NCI-H2081 (cell line): ENCODE data around the gene YWHAB.

Source experiments
- DNase-seq, 2 experiments: peaks; one replicate each; lab custom pipeline; 2025; lab: John Stamatoyannopoulos, UW

The YWHAB gene

DNA sequence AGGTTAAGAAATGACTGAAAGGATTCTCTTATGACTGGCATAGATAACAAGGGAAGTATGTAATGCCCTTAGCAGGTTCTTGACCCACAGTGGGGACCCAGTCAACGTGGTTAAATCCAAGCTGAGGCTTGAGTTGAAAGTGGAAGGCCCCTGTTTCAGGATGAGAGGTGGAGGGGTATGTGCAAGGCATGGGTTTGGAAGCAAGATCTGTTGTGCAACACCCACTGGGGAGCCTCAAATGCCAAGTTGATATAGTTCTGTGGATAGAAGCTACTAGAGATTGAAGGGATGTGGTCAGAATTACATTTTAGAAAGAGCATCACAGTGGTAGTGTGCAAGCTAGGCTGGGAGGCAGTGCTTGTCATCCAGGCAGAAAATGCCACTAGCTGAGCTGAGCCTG, 29.4 kb downstream of the YWHAB start:
- DNase-seq: no peak

DNA sequence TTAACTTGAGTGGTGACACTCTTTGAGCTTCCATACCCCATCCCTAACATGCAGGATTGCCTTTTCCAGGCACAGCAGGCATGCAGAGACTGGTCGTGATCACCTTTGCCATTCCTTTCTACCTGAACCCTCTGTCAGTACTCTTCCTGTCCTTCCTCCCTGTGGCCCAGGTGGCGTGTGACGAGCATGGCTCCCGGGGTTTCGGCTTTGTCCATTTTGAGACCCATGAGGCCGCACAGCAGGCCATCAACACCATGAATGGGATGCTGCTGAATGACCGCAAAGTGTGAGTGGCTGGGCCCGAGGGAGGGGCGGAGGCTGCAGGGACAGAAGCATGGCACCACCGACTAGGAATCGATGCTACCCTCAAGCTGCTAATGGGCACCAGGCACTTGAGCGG, 31.1 kb downstream of the YWHAB start:
- DNase-seq: no peak

DNA sequence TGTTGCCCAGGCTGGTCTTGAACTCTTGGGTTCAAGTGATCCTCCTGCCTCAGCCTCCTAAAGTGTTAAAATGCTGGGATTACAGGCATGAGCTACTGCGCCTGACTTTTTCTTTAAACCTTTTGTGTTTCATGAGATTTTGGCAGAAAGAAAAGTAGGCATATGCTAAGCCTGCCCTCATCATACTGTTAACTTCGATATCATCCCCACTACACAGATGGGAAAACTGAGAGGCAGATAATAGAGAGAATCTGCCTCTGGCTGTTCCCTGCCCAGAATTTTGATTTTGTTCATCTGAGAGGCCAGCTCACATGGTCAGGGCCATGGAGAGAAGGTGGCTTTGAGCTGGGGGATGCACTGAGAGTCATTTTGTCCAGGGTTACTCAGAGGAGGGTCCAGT, 31.9 kb downstream of the YWHAB start:
- DNase-seq: no peak

DNA sequence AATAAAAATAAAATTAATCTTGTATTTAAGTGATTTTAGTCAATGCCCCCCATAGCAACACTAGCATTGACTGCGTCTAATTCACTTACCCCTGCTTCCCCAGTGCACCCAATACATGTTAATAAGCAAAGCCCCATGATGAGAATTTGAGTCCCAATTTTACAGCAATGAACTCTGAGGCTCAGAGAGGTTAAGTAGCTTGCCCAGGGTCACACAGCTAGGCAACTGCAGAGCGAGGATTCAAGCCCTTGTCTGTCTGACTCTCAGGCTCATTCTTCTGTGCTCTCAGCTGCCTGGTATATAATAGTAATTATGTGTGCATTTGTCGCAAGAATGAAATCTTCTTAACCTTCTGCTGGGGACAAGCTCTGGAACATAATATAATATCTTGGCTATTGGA, 32.8 kb downstream of the YWHAB start:
- DNase-seq: no peak

DNA sequence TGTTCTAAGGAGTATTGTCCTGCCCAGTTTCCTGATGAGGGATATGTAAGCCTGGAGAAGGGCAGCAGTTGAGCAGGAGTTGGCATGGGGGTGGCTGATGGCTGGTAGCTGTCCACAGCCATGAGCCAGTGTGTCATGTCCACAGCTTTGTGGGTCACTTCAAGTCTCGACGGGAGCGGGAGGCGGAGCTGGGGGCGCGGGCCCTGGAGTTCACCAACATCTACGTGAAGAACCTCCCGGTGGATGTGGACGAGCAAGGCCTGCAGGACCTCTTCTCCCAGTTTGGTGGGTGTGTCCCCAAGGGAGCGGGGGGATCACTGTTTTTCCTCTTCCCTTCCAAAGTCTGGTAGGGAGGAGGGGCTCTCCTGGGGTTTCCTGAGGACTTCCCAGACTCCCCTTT, 33.3 kb downstream of the YWHAB start:
- DNase-seq: no peak

DNA sequence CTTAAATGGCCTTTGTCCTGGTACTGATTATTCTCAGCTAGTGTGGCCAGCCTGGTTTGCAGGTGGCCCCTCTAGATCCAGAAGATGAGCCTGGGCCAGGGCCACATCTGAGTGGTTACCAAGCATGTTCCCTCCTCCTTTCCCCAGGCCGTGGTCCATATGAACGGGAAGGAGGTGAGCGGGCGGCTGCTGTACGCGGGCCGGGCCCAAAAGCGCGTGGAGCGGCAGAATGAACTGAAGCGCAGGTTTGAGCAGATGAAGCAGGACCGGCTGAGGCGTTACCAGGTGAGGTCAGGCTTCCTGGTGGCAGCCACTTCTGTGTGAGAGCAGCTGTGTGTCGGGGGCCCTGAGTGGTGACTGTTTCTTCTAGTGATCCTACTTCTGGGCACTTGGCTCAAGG, 35.9 kb downstream of the YWHAB start:
- DNase-seq: no peak

DNA sequence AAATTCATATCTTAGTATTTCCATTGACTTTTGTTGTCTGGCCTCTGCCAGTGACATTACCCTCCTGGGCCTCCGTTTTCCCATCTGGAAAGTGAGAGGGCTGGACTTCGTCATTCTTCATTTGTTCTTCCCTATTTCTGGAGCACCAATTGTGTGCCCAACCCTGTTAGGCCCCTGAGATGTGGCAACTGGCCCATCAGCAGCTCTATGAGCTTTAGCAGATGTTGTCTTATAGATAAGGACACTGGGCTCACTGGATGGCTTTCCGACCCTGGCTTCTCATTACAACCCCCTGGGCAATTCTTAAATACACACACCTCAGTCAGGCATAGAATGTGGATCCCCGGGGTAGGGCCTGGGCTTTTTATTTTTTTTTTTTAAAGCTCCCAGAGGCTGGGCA, 39.0 kb downstream of the YWHAB start:
- no peak for DNase-seq

DNA sequence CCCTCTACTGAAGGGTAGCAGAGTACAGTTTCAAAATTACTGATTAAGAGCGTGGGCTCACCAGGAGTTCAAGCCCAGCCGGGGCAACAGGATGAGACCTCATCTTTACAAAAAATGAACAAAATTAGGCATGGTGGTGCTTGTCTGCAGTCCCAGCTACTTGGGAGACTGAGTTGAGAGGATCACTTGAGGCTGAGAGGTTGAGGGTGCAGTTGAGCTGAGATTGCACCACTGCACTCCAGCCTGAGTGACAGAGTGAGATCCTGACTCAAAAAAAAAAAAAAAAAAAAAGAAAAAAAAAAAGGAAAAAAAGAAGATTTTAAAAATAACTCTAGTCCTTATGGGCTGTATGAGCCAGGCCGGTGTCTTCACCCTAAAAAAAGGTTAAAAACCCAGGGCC, 43.1 kb downstream of the YWHAB start:
- DNase-seq: no peak

DNA sequence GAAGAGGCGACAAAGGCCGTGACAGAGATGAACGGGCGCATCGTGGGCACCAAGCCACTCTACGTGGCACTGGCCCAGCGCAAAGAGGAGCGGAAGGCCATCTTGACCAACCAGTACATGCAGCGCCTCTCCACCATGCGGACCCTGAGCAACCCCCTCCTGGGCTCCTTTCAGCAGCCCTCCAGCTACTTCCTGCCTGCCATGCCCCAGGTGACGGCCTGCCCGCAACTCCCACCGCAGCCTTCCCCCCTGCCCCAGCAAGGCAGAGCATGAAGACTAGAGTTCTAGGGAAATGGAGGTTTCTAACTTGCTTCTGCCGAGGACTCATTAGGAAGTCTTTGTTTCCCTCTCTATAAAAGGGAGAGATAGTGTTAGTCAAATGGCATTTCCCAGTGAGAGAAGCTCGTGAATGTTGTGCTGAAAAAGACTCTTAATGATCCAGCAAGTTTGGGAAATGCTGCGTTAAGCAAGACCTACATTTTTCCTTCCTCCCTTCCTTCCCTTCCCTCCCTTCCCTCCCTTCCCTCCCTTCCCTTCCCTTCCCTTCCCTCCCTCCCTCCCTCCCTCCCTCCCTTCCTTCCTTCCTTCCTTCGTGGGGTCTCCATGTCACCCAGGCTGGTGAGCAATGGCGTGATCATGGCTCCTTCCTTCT, 45.1 kb downstream of the YWHAB start:
- no peak for DNase-seq

DNA sequence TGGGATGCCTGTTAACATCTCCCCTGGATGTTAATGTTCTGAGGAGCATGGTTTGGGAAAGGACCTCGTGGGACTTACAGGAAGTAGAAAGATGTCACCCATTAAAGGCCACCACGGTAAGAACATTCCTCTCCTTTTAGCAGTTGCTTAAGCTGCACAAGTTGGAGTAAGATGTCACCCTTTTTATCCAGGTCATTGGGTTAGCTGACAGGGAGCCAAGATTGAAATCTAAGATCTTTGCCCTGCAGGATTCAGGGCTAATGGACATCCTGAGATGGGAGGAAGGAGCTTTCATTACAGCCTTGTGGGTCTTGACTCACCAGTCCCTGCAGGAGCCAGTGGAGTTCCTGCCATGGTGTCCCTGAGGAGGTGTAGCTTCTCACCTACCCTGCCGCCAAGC, 46.4 kb downstream of the YWHAB start:
- DNase-seq: no peak

DNA sequence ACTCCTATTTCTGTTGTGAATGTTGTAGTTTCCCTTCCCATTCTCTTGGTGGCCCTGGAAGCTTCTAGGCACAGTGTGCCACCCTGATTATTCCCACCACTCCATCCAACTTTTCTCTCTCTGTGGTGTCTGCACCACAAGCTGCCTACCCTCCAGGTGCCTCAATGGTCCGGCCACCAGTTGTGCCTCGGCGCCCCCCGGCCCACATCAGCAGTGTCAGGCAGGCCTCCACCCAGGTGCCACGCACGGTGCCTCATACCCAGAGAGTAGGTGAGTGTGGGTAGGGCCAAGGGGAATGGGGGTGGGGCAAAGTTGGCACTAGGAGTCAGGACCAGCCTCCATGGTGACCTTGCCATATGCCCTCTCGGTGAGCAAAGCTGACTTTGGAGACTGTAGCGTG, 47.4 kb downstream of the YWHAB start:
- no peak for DNase-seq

DNA sequence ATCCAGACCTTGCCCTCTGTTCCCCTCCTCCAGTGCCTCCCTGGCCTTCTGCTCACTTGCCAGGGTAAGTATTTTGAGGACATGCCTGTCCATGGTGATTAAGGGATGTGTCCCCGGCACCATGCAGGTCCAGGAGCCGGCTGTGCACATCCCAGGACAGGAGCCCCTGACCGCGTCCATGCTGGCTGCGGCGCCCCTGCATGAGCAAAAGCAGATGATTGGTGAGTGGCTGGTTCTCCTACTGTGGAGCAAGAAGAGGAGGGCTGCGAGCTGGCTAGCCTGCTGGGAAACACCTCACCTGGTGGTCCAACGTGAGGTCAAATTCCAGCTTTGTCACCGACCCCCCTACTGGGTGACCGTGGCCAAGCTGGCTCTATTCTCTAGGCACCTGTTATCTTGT, 51.0 kb downstream of the YWHAB start:
- no peak for DNase-seq

DNA sequence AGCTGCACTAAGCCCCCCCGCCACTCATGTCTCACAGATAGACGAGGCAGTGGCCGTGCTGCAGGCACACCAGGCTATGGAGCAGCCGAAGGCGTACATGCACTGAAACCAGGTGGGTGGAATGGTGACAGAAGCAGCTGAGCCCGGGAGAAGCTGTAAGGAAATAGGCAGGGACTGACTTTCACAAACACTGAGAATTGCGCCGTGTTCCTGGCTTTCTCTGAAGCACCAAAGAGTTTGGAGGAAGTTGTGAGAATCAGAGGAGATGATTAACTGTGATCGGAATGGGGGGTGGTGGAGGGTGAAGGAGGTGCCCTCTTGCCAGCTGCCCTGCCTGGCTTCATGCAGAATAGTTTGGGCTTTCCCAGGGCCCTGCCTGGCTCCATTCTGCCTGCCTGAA, 53.1 kb downstream of the YWHAB start:
- no peak for DNase-seq

DNA sequence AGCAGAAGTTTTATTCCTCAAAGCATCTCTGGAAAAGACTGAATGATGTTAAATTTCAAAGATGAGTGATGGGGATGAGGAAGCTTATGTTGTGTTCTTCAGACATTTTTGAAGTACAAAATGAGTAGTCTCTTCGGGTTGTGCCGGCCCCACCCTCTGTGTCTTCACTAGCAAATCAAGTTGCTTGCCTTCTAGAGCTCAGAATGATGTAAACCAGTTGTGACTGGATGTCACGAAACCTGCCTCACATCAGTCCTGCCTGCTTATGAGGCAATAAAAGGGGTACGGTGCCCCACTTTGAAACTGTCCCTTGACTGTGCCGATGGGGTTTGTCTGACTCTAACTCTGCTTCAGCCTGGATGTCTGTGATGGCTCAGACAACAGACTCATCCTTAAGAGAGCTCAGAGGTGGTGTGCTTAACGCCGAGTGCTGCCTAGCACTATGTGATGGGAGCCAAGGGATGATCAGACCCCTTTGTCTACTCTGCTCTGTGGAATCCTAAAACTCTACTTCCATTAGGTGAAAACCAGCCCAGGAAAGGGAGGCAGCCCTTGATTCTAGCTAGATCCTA, 55.7 kb downstream of the YWHAB start:
- no peak for DNase-seq

DNA sequence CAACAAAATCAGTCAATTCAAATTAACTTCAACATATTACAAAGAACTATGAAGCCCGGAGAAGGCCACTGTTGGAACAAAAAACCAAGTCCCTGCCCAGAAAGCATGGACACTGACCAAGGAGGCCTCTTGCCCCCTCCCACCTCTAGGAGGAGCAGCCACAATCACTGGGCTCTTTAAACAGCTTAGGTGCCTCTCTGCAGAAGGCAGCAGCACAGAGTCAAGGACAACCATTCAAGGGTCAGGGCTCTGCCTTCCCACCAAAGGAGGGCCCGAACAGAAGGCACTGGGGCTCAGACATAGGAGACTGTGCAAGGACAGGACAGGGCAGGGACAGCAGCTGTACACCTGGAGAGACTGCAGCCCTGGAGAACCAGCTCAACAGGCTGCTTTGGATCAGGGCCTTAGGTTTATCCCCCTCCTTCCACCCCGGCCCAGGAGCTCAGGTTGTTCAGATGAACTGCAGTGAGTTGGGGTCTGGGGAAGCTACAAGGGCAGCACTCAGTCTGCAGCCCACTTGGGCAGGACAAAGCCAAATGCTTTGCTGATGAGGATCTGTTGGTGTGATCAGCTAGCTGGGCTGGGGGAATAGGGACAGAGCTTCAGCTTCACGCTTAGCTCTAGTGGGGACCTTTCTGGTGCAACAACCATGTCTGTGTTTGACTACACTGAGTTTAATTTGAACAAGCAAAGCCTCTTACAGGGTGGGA, 56.9 kb downstream of the YWHAB start:
- DNase-seq: no peak

DNA sequence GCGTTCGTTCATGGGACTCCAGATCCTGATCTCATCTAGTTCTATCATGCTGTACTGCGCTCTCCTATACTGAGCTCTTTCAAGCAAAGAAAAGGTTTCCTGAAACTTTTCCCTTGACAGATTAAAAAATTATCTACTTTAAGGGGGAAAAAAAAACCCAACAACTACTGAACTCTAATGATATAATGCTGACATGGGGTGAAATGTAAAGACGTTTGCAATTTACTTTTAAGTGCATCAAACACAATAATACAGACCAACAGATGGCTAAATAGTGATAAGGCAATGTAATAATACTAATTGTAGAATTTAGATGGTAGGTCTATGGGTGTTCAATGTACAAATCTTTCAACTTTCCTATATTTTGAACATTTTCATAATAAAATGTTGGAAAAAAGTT, 58.3 kb downstream of the YWHAB start:
- no peak for DNase-seq

DNA sequence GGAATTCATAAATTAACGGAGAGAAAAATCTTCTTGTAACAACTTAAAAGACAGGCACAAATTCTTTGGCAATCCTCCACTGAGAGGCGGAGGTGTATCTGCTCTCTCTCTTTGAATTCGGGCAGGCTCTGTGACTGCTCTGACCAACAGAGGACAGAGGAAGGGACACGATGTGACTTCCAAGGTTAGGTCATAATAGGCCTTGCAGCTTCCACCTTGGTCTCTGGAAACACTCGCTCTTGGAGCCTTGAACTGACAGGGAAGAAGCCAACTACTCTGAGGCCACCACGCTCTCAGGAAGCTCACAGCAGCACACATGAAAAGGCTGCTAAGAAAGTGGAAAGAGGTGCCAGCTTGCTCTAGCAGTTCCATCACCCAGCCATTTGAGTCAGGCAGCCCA, 59.8 kb downstream of the YWHAB start:
- no peak for DNase-seq

DNA sequence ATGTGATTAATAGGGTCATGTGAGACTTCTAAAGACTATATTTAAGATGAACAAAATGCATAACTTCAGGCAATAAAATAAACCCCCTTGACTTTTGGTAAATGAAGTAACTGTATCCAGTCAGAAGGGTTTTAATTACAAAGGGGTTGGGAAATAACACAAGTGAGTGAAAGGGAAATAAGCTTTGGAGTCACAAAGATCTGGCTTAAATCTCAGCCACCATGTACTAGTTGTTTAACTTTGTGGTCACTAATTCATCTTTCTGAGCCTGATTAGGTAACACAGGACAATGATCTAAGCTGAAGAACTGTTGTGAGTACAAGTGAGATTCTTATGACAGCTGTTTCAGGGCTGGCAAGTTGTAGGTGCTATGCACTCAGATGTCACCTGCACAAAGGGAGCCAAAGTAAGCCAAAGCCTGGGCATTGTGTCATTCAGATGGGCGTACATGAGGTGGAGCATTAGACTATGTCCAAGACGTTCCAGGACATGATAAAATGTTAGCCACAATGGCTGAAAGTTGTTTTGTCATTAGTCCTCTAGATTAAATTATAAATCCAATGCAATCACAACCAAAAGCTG, 60.9 kb downstream of the YWHAB start:
- DNase-seq: no peak

DNA sequence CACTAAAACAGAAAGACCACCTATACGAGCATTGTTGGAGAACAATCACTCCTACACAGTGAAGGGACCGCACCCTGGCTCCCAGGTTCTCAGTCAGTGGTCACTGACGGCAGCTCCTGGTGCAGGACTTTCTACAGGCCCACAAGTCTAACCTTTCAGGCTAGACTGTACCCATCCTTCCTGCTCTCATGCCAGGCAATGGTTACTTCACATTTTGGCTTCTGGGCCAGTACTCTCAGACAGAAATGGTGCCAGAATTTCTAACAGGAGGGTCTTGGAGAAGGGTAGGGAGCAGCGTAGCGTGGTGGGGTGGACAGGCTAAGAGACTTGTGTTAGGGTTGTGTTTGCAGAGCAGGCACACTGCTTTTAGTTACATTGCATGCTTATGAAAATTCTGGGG, 62.6 kb downstream of the YWHAB start:
- DNase-seq: no peak

DNA sequence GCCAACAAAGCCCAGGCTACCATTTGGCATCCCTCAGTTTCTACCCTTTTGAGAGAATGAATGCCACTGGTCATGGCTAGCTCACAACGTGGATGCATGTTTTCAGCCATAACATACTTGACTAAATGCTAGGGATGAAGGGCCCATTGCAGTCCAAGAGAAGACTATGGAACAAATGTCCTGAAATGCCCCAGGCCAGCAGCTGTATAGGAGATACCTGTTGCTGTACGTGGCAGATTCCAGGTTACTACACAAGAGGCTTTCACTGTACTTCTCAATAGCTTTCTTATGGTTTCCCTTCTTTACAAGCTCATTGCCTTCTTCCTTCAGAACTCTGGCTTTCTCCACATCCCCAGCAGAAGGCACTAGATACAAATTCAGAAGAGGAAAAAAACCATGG, 63.0 kb downstream of the YWHAB start:
- no peak for DNase-seq

DNA sequence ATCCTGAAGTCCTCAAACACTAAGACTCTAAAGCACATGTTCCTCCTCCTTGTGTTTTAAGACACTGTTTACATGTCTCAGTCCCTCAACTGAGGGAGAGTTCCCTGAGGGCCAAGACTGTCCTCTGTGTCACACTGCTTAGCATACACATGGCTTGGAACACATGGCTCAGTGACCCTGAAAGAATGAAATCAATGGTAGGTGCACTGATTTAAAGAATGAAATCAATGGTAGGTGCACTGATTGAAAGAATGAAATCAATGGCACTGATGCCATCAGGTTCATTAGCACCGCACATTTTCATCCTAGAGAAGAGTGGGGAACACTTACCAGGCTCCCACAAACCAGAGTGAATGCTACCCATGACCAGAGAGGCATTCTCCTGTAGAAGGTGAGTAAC, 64.9 kb downstream of the YWHAB start:
- no peak for DNase-seq

DNA sequence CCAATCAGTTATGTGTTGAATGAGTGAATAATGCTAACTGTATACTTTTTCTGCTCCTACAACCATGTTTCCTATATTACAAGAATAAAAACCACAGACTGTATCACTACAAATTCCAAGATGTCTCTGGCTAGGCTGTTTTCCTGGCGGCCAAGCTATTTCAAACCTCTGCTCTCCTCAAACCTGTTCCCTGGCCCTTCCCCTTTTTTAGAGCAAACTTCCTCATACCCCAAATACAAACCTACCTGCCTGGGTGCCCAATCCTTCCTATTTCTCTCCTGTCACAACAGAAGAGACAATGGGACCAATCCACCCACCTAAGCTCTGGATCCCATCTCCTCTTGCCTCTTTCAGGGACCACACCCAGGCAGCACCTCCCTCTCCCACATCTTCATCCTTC, 67.2 kb downstream of the YWHAB start:
- DNase-seq: no peak

DNA sequence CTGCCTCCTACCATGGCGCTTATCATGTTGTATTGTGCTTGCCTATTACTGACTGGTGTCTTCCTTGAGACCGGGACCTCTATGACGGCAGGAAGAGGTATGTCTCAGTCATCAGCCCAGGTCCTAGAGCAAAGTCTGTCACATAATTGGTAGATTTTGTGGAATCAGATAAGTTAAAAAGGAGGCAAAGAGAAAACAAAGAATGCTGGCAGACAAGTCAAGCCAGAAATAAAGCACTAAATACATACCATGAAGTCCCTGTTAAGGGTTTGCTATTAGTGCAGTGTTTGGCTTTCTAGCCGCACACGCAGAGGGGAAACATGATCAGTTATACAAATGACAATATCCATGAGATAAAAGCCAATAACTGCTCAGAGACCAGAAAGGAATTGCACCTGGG, 68.7 kb downstream of the YWHAB start:
- DNase-seq: no peak

DNA sequence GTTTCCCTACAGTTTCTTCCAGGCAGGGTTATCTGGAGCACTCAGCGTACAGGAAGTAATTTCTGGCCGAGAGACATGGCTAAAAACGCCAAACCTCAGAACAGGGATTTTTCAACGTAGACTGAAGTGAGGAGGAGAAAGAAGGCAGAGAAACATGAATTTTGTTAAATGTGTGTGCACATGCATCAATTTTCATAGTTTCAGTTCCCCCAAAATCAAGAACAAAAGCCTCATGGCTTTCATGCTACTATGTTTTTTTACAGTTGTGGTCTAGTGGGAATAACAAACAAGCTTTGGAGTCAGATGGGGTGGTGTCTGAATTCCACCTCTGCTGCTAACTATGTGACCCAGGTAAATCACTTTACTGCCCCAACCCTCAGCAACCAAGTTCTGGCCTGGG, 69.8 kb downstream of the YWHAB start:
- no peak for DNase-seq
